H1 (cell line): Measurements from ENCODE around the gene BNC2. TPM values are rescaled to one million over a fixed set of nuclear protein-coding genes. Genes with fewer than 3 reads are reported as not detected.

Experiments
- CTCF ChIA-PET: fragments of 300-600 bp; sonication (Branson Sonifier 250); formaldehyde crosslinking; loops from one replicate; lab custom pipeline; 2021; ENCODE audit not compliant: partially characterized antibody; lab: Charles Lee
- POLR2A ChIA-PET: fragments of 300-600 bp; sonication (Branson Sonifier 250); formaldehyde crosslinking; loops from one replicate; lab custom pipeline; 2021; ENCODE audit warnings: inconsistent platforms; ENCODE audit not compliant: partially characterized antibody; lab: Charles Lee
- DNase-seq, 2 experiments: peaks; one replicate each; pipeline versions ENCODE4 v3.0.0 to v3.0.0-alpha.2; 2010 to 2022; ENCODE audit warnings: low spot score in 2 of 2, low read depth in 1 of 2, mixed read lengths in 1 of 2
- FAIRE-seq: peaks from 2 replicates; lab custom pipeline; 2011; peaks lifted over from hg19 to GRCh38; lab: Jason Lieb, UNC
- H2AFZ ChIP-seq: 2 replicates; pipeline ENCODE4 v1.8.1; 2012; ENCODE audit warnings: low read length, inconsistent platforms
- H2AK5ac ChIP-seq: 2 replicates; pipeline ENCODE4 v1.6.1; 2013; ENCODE audit warnings: low read depth, low read length
- H2BK120ac ChIP-seq: replicated peaks from 2 replicates; pipeline ENCODE3; 2013; ENCODE audit warnings: low read depth, low read length, inconsistent platforms
- H2BK12ac ChIP-seq: 2 replicates; pipeline ENCODE4 v1.6.1; 2013; ENCODE audit warnings: low read depth, low read length
- H2BK15ac ChIP-seq: 2 replicates; pipeline ENCODE4 v1.6.1; 2013; ENCODE audit warnings: low read length
- H2BK20ac ChIP-seq: 2 replicates; pipeline ENCODE4 v1.6.1; 2013; ENCODE audit warnings: low read length
- H2BK5ac ChIP-seq: 2 replicates; pipeline ENCODE4 v1.6.1; 2013; ENCODE audit warnings: low read depth, low read length
- H3K14ac ChIP-seq: 2 replicates; pipeline ENCODE4 v1.6.1; 2013; ENCODE audit warnings: inconsistent platforms; ENCODE audit not compliant: insufficient read length
- H3K18ac ChIP-seq: 2 replicates; pipeline ENCODE4 v1.6.1; 2013; ENCODE audit warnings: low read length; ENCODE audit errors: extremely low read depth
- H3K23ac ChIP-seq: 2 replicates; pipeline ENCODE4 v1.6.1; 2013; ENCODE audit warnings: inconsistent platforms; ENCODE audit not compliant: insufficient read length
- H3K23me2 ChIP-seq: 2 replicates; pipeline ENCODE4 v1.6.1; 2013; ENCODE audit warnings: low read depth, low read length
- H3K27ac ChIP-seq: 2 replicates; pipeline ENCODE4 v1.6.1; 2011; ENCODE audit warnings: low read depth, low read length, inconsistent platforms
- H3K27me3 ChIP-seq, 4 experiments: replicated peaks in 1 of 4; 1 replicate in 1 of 4; 2 replicates in 3 of 4; pipeline versions ENCODE4 v1.6.1 to v1.8.1; 2011 to 2013; ENCODE audit warnings: low read length in 3 of 4, mild to moderate bottlenecking in 3 of 4, inconsistent platforms in 2 of 4, mixed read lengths in 2 of 4, moderate library complexity in 1 of 4; ENCODE audit not compliant: control insufficient read depth in 3 of 4, insufficient read depth in 3 of 4; ENCODE audit errors: extremely low read depth in 1 of 4
- H3K36me3 ChIP-seq, 4 experiments: 2 replicates each; pipeline versions ENCODE4 v1.6.1 to v1.8.1; 2011 to 2013; ENCODE audit warnings: mild to moderate bottlenecking in 4 of 4, low read length in 3 of 4, moderate library complexity in 2 of 4, control low read depth in 1 of 4, inconsistent platforms in 1 of 4; ENCODE audit not compliant: insufficient read depth in 4 of 4, control insufficient read depth in 2 of 4
- H3K4ac ChIP-seq: replicated peaks from 2 replicates; pipeline ENCODE3; 2013; ENCODE audit warnings: low read length, low read depth, mixed read lengths, inconsistent platforms; ENCODE audit not compliant: insufficient read length
- H3K4me1 ChIP-seq, 4 experiments: replicated peaks in 1 of 4; 1 replicate in 1 of 4; 2 replicates in 3 of 4; pipeline versions ENCODE4 v1.6.1 to v1.8.1; 2011 to 2013; ENCODE audit warnings: low read length in 3 of 4, inconsistent platforms in 2 of 4, mixed read lengths in 1 of 4; ENCODE audit not compliant: insufficient read depth in 4 of 4, control insufficient read depth in 3 of 4
- H3K4me2 ChIP-seq, 2 experiments: 2 replicates each; pipeline versions ENCODE4 v1.6.1 to v1.8.1; 2011 to 2013; ENCODE audit warnings: low read depth in 2 of 2, low read length in 2 of 2, control low read depth in 1 of 2, inconsistent platforms in 1 of 2, mild to moderate bottlenecking in 1 of 2; ENCODE audit not compliant: insufficient read depth in 1 of 2
- H3K4me3 ChIP-seq, 4 experiments: fragments of 200-600, 300-600 bp in 1 of 4; sonication (generic), shearing (Covaris generic), sonication (Bioruptor Twin) in 1 of 4; 2 replicates each; pipeline versions ENCODE4 v1.5.1 to v1.8.1; 2011 to 2016; ENCODE audit warnings: low read length in 4 of 4, low read depth in 3 of 4, control low read depth in 2 of 4, inconsistent platforms in 2 of 4, mild to moderate bottlenecking in 2 of 4, mixed read lengths in 1 of 4, moderate library complexity in 1 of 4; ENCODE audit not compliant: insufficient read depth in 2 of 4; ENCODE audit errors: extremely low read depth in 1 of 4
- H3K56ac ChIP-seq: replicated peaks from 2 replicates; pipeline ENCODE3; 2013; ENCODE audit warnings: low read depth, mild to moderate bottlenecking, mixed read lengths, low read length, inconsistent platforms; ENCODE audit not compliant: insufficient read length
- H3K79me1 ChIP-seq: 2 replicates; pipeline ENCODE4 v1.6.1; 2013; ENCODE audit warnings: low read depth, low read length, control low read depth
- H3K79me2 ChIP-seq, 2 experiments: 2 replicates each; pipeline versions ENCODE4 v1.6.1 to v1.8.1; 2012 to 2013; ENCODE audit warnings: low read length in 2 of 2, mild to moderate bottlenecking in 2 of 2, inconsistent platforms in 1 of 2; ENCODE audit not compliant: insufficient read depth in 2 of 2, control insufficient read depth in 1 of 2
- H3K9ac ChIP-seq, 4 experiments: replicated peaks in 1 of 4; 1 replicate in 1 of 4; 2 replicates in 3 of 4; pipeline versions ENCODE4 v1.6.1 to v1.8.1; 2011 to 2013; ENCODE audit warnings: low read depth in 3 of 4, low read length in 3 of 4, control low read depth in 2 of 4, mild to moderate bottlenecking in 2 of 4, moderate library complexity in 2 of 4, inconsistent platforms in 1 of 4; ENCODE audit errors: extremely low read depth in 1 of 4
- H3K9me3 ChIP-seq, 2 experiments: 2 replicates each; pipeline versions ENCODE4 v1.6.1 to v1.8.1; 2012 to 2013; ENCODE audit warnings: mild to moderate bottlenecking in 2 of 2, moderate library complexity in 2 of 2, control low read depth in 1 of 2, inconsistent platforms in 1 of 2, low read depth in 1 of 2, low read length in 1 of 2, mixed read lengths in 1 of 2; ENCODE audit not compliant: insufficient read depth in 2 of 2
- H4K20me1 ChIP-seq, 2 experiments: replicated peaks in 1 of 2; 2 replicates each; pipeline versions ENCODE3 to v1.8.1; 2011 to 2013; ENCODE audit warnings: inconsistent platforms in 2 of 2, low read length in 2 of 2, mild to moderate bottlenecking in 1 of 2; ENCODE audit not compliant: insufficient read depth in 2 of 2, control insufficient read depth in 1 of 2
- H4K5ac ChIP-seq: 2 replicates; pipeline ENCODE4 v1.6.1; 2013; ENCODE audit warnings: low read length, low read depth, mixed read lengths, inconsistent platforms; ENCODE audit not compliant: insufficient read length
- H4K8ac ChIP-seq: 2 replicates; pipeline ENCODE4 v1.8.0; 2013; ENCODE audit warnings: mild to moderate bottlenecking, moderate library complexity, low read length, inconsistent platforms; ENCODE audit not compliant: insufficient read depth; ENCODE audit errors: extremely low read depth
- H4K91ac ChIP-seq: replicated peaks from 2 replicates; pipeline ENCODE3; 2013; ENCODE audit warnings: low read length, mixed read lengths, inconsistent platforms; ENCODE audit not compliant: insufficient read length
- ASH2L ChIP-seq: fragments of 200-600, 300-600 bp; sonication (generic); IDR thresholded peaks from one replicate; pipeline ENCODE4 v1.7.1; 2017; ENCODE audit warnings: low read length
- EGR1 ChIP-seq: IDR thresholded peaks from 2 replicates; pipeline ENCODE4 v1.6.1; 2011; ENCODE audit warnings: low read depth, low read length, borderline replicate concordance
- HDAC6 ChIP-seq: IDR thresholded peaks from one replicate; pipeline ENCODE4 v1.7.1; 2012; ENCODE audit warnings: low read depth, mild to moderate bottlenecking, inconsistent platforms, low read length, moderate library complexity
- POLR2AphosphoS5 ChIP-seq: IDR thresholded peaks from 2 replicates; pipeline ENCODE4 v1.6.1; 2011; ENCODE audit warnings: low read depth, low read length
- RAD21 ChIP-seq, 2 experiments: IDR thresholded peaks in 1 of 2; conservative IDR thresholded peaks in 1 of 2; 2 replicates each; pipeline ENCODE4 v1.6.1; 2011; ENCODE audit warnings: low read depth in 2 of 2, low read length in 2 of 2, improper control_type of control experiment in 1 of 2, inconsistent platforms in 1 of 2, mild to moderate bottlenecking in 1 of 2, moderate library complexity in 1 of 2
- RBBP5 ChIP-seq: IDR thresholded peaks from 2 replicates; pipeline ENCODE4 v1.7.1; 2012; ENCODE audit warnings: low read depth, mild to moderate bottlenecking, inconsistent platforms, low read length, moderate library complexity, borderline replicate concordance
- SP1 ChIP-seq: IDR thresholded peaks from 2 replicates; pipeline ENCODE4 v1.6.1; 2011; ENCODE audit warnings: low read depth, low read length
- SP2 ChIP-seq: IDR thresholded peaks from 2 replicates; pipeline ENCODE4 v1.6.1; 2012; ENCODE audit warnings: mild to moderate bottlenecking, low read length, inconsistent platforms
- WGBS, 2 experiments: shearing (Covaris generic) in 1 of 2; methylation state at CpG; one replicate each; pipeline versions ENCODE4 v1.1.6 to v1.1.7; 2013 to 2015; ENCODE audit warnings: low lambda C conversion rate in 2 of 2, mixed read lengths in 2 of 2, inconsistent platforms in 1 of 2, low coverage in 1 of 2, missing lambda C conversion rate in 1 of 2; ENCODE audit not compliant: insufficient replicate concordance in 2 of 2, insufficient coverage in 1 of 2, insufficient read length in 1 of 2; ENCODE audit errors: extremely low coverage in 1 of 2, missing lambda C conversion rate in 1 of 2; 5-methylcytosine and 5-hydroxymethylcytosine counted together
- polyA plus RNA-seq, 7 experiments: library from polyadenylated mRNA; depleted of rRNA in 3 of 7; stranded (reverse) in 5 of 7; unstranded in 2 of 7; fragments of >200 nt in 5 of 7; fragments of 200-250 nt in 2 of 7; gene quantifications; 1 replicate in 5 of 7; 2 replicates in 1 of 7; 4 replicates in 1 of 7; pipeline versions ENCODE4 v1.2.1 to v1.2.3, GENCODE V29; 2011 to 2013; ENCODE audit warnings: missing spikeins in 2 of 7, mixed read lengths in 2 of 7
- total RNA-seq: library from RNA; stranded (reverse); fragmentation: NEBNext Ultra II Directional; extraction: Animal tissue kit (Norgen Biotek cat#: 25700); gene quantifications from 2 replicates; pipeline ENCODE4 v1.2.1, GENCODE V29; 2021

Gene BNC2
- total and polyA plus RNA-seq, 2 of the 8 experiments (the other 6 are each of a cell fraction or from before 2014, with no cell fraction given) = 16.0 to 26.8 TPM

- Histone ChIP-seq H2BK120ac (no peak overlapping the region), H3K14ac (no peak overlapping the region), H3K36me3 (peaks cover 0 to 12% (median 5%) of the 10 kb centered on the region in 4 experiments; a peak in 4 of 8 replicates), H3K27ac (no peak overlapping the region), H3K79me2 (no peaks in the 10 kb centered on the region), H2BK20ac (no peak overlapping the region), H3K56ac (no peak overlapping the region), H3K4me3 (no peak overlapping the region), H4K8ac (no peak overlapping the region), H3K4ac (no peak overlapping the region), H2AK5ac (no peak overlapping the region), H4K91ac (no peak overlapping the region), H3K9me3 (0 out of 4 replicates have a peak, but pooled peaks cover 0 to 3% of the 10 kb centered on the region in 2 experiments), H2BK12ac (no peak overlapping the region), H2AFZ (no peak overlapping the region), H3K4me1 (peaks cover 0 to 16% (median 5%) of the 10 kb centered on the region in 4 experiments; a peak in 4 of 7 replicates)
- WGBS, 2 experiments = 96% methylated on average over 12 of the region's 12 CpGs; no CpG with 5 or more reads in 1 of the 2 experiments
- ChIA-PET POLR2A (no interaction called here), CTCF (no interaction called here)
- no peak for TF ChIP-seq EGR1
- no peak for TF ChIP-seq ASH2L
- no peak for TF ChIP-seq HDAC6
- TF ChIP-seq RAD21 (IDR thresholded peaks at IDR 0.05 in 1 of 2, conservative IDR thresholded peaks at IDR 0.05 in 1 of 2; ENCODE audit: low read depth in 2 of 2, low read length in 2 of 2) = no peak
- no peak for TF ChIP-seq RBBP5
- no peak for TF ChIP-seq SP2
- TF ChIP-seq POLR2AphosphoS5 = no peak
- TF ChIP-seq SP1 = no peak
- TF ChIP-seq, all 59 proteins: peak for 0
- FAIRE-seq = no peak
- Histone ChIP-seq H3K79me1 (no peaks in the 10 kb centered on the region), H2BK15ac (no peak overlapping the region), H3K23me2 (no peaks in the 10 kb centered on the region), H2BK5ac (no peak overlapping the region), H3K4me2 (no peak overlapping the region), H3K27me3 (no peaks in the 10 kb centered on the region), H3K9ac (no peak overlapping the region), H4K20me1 (no peaks in the 10 kb centered on the region), H4K5ac (no peak overlapping the region), H3K23ac (no peak overlapping the region), H3K18ac (no peak overlapping the region)
- DNase-seq = no peak
Observed at GRCh38 chr9:16419124-16419523, 451.3 kb downstream of the BNC2 start.
